Tibial artery (tissue), 4 donors: Measurements from ENCODE around the gene MPND.

Source experiments
- DNase-seq, 2 donors: peaks; one replicate each; pipeline ENCODE4 v3.0.0-alpha.2; 2019
- H3K27ac ChIP-seq, 2 donors: fragments of 200-600 bp; sonication (generic) in 1 of 2; 1 replicate in 1 of 2; 2 replicates in 1 of 2; pipeline ENCODE4 v1.5.1; 2018 to 2019; ENCODE audit warnings: mild to moderate bottlenecking in 1 of 2
- H3K27me3 ChIP-seq, 2 donors: fragments of 200-600 bp; sonication (generic) in 1 of 2; one replicate each; pipeline versions ENCODE4 v1.5.1 to v1.6.0; 2016 to 2019
- H3K36me3 ChIP-seq, 3 donors: fragments of 200-600 bp; sonication (generic) in 2 of 3; one replicate each; pipeline ENCODE4 v1.5.1; 2016 to 2019; ENCODE audit warnings: mild to moderate bottlenecking in 2 of 3
- H3K4me1 ChIP-seq, 4 donors: fragments of 200-600 bp; sonication (generic) in 2 of 4; 1 replicate in 3 of 4; 2 replicates in 1 of 4; pipeline ENCODE4 v1.5.1; 2016 to 2019
- H3K4me3 ChIP-seq, 2 donors: fragments of 200-600 bp; sonication (generic) in 1 of 2; 1 replicate in 1 of 2; 2 replicates in 1 of 2; pipeline ENCODE4 v1.5.1; 2018 to 2019; ENCODE audit warnings: mild to moderate bottlenecking in 2 of 2
- H3K9me3 ChIP-seq, 3 donors: fragments of 200-600 bp; sonication (generic) in 1 of 3; one replicate each; pipeline ENCODE4 v1.5.1; 2016 to 2019
- intact Hi-C: fragments of 100-400 bp; cut with DNase I; formaldehyde crosslinking; loops from one replicate; pipeline ENCODE4 v1.15.0; 2023; ENCODE audit warnings: low total_unique reads
- TF ChIP-seq, protein P1 (sequence below), 2 experiments: fragments of 200-600 bp in 1 of 2; fragments of 450-650 bp in 1 of 2; IDR thresholded peaks; one replicate each; pipeline ENCODE4 v1.5.1; 2017 to 2019; ENCODE audit warnings: antibody characterized with exemption in 2 of 2, mild to moderate bottlenecking in 1 of 2, moderate library complexity in 1 of 2

The MPND gene

DNA sequence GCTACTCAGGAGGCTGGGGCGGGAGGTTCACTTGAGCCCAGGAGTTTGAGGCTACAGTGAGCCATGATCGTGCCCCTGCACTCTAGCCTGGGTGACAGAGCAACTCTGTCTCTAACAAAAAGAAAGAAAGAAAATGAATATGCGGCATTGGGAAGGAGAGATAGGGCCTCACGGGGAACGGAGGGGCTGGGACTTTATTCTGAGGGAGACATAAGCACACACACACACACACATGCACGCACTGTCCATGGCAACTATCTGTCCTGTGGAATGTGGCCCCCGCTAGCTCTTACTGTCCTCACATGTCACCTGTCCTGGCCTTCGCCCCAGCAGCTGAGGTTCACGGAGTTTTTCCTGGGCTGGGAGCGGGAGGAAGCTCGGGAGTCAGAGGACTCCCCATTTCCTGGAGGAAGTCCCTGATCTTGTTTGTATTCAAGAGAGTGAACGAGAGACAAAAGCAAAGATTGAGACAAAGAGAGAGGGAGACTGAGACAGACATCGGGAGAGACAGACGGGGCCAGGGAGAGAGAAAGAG is 5.4 kb upstream of the MPND start:
- intact Hi-C loops = no loop called here

DNA sequence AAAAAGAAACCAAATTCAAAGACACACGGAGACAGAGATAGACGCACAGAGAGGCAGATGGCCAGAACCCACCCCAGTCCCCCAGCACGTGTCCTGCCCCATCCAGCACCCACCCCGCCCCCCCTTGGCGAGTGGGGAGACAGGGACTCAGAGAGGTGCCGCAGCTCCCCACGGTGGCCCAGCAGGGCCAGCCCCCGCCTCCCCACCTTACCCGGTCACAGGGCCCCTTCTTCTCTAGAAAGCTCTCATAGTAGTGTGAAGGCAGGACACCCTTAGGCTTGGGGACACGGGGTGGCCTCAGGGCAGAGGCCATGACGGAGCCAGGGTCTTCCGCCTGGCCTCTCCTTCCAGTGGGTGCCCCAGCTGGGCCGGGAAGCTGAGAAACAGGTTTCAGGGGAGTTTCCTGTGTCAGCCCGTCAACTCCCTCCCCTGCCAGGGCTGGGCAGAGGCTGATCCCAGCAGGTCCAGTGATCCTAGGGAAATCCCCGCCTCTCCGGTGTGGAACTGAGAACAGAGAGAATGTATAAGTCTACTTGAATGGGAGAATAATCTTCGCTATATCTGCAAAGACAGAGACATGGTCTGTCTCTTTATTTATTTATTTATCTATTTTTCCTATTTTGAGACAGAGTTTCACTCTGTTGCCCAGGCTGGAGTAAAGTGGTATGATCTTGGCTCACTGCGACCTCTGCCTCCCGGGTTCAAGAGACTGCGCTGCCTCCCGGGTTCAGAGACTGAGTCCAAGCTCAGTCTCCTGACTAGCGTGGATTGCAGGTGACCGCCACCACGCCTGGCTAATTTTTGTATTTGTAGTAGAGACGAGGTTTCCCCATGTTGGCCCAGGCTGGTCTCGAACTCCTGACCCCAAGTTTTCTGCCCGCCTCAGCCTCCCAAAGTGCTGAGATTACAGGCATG is 4.7 kb upstream of the MPND start, which contains the start of gene STAP2:
Gene STAP2 (minus strand): TSS at position 387 of the 915 bp plus-strand sequence. CDS start 74 bp downstream, at position 313.
- TF ChIP-seq, protein P1, sequence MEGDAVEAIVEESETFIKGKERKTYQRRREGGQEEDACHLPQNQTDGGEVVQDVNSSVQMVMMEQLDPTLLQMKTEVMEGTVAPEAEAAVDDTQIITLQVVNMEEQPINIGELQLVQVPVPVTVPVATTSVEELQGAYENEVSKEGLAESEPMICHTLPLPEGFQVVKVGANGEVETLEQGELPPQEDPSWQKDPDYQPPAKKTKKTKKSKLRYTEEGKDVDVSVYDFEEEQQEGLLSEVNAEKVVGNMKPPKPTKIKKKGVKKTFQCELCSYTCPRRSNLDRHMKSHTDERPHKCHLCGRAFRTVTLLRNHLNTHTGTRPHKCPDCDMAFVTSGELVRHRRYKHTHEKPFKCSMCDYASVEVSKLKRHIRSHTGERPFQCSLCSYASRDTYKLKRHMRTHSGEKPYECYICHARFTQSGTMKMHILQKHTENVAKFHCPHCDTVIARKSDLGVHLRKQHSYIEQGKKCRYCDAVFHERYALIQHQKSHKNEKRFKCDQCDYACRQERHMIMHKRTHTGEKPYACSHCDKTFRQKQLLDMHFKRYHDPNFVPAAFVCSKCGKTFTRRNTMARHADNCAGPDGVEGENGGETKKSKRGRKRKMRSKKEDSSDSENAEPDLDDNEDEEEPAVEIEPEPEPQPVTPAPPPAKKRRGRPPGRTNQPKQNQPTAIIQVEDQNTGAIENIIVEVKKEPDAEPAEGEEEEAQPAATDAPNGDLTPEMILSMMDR (IDR thresholded peaks at IDR 0.05) = no peak
- intact Hi-C loops = no loop called here
- Histone ChIP-seq H3K36me3 (no peaks in the 10 kb centered on the region), H3K4me1 (peaks cover 0 to 15% (median 7%) of the 10 kb centered on the region in 4 donors), H3K27ac (no peak within 1 kb of the TSS), H3K27me3 (peaks cover 0 to 4% of the 10 kb centered on the region in 2 donors), H3K9me3 (no peaks in the 10 kb centered on the region), H3K4me3 (peak within 1 kb of the TSS; percentile 29 to 48)
- DNase-seq = no peak

More for the DNA sequence above, 5.4 kb upstream of the MPND start:
- TF ChIP-seq, protein P1 (IDR thresholded peaks at IDR 0.05) = no peak
- Histone ChIP-seq H3K27me3 (peaks cover 0 to 4% of the 10 kb centered on the region in 2 donors), H3K27ac (no peak overlapping the region), H3K9me3 (no peaks in the 10 kb centered on the region), H3K4me1 (peaks cover 0 to 14% (median 7%) of the 10 kb centered on the region in 4 donors), H3K4me3 (peak overlapping the region; percentile 29 to 48), H3K36me3 (no peaks in the 10 kb centered on the region)
- DNase-seq = no peak

DNA sequence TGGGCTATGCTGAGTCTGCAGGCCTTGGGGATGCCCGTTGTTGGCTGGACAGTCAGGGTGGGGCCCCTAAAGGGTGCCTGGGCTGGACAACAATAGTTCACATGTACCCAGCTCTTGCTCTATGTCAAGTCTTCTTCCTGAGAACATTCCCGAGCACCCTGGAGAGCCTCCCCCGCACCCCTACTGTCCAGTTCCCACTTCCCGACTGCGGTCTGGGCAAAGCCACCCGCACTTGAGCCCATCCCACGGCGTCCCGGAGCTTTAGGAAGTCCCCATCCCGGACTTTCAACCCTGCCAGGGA is 1.1 kb upstream of the MPND start:
- TF ChIP-seq, protein P1 (IDR thresholded peaks at IDR 0.05) = no peak

DNA sequence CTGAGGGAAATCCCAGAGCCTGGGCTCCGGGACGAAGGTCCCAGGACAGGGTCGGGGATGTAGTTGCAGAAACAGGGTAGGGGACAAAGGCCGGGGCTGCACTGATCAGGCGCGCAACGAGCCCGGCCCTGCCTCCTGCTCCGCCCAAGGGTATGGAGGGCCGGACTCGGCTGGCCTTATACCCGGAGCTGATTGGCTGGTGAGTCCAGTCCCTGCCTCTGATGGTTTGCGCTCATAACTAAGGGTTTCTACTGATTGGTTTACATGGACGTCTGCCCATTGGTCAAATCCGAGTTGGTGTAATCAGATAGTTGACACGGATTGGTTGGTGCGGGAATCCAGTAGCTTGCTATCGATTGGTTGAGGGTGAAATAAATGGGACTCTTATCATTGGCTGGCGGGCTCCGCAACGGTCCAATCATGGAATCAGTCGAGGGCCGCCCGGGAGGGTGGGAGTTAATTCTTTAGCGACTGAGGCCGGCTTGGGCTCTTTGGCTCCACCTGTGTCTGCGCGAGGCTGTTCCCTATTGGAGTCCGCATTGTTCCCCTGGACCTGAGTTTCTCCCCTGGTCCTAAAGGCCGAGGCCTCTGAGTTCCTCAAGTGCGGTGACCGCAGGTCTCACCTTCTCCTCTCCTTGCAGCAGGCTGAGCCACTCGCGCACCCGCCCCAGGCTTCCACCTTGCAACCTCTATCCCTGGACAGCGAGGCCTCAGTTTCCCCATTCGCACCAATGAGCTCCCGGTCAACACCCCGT is 570 bp upstream of the MPND start:
- peak; percentile 98 to 99 for DNase-seq
- TF ChIP-seq, protein P1 (IDR thresholded peaks at IDR 0.05) = peak in 1 of 2 experiments; percentile 62
- H3K27ac ChIP-seq = peak overlapping the region; percentile 90 to 91
- peaks cover 0 to 22% (median 14%) of the 10 kb centered on the region in 4 donors for H3K4me1 ChIP-seq
- H3K36me3 ChIP-seq = peaks cover 0 to 12% (median 0%) of the 10 kb centered on the region in 3 donors
- peaks cover 0 to 4% of the 10 kb centered on the region in 2 donors for H3K27me3 ChIP-seq
- H3K4me3 ChIP-seq = peak overlapping the region; percentile 70 to 74
- H3K9me3 ChIP-seq = no peaks in the 10 kb centered on the region
- intact Hi-C loops = loop anchor here (5.0 kb wide), 1 partner anchor 60 kb away; the partner anchor contains the start of genes CHAF1A and SH3GL1

More for the DNA sequence above, 1.1 kb upstream of the MPND start:
- peak in 1 of 2 donors; percentile 45 for DNase-seq
- Histone ChIP-seq H3K4me1 (peaks cover 0 to 23% (median 14%) of the 10 kb centered on the region in 4 donors), H3K27ac (peak overlapping the region; percentile 90 to 91), H3K27me3 (peaks cover 0 to 4% of the 10 kb centered on the region in 2 donors), H3K9me3 (no peaks in the 10 kb centered on the region), H3K36me3 (peaks cover 0 to 12% (median 0%) of the 10 kb centered on the region in 3 donors), H3K4me3 (peak overlapping the region; percentile 70 to 74)
- intact Hi-C loops = loop anchor here (5.0 kb wide), 1 partner anchor 60 kb away; the partner anchor contains the start of genes CHAF1A and SH3GL1

DNA sequence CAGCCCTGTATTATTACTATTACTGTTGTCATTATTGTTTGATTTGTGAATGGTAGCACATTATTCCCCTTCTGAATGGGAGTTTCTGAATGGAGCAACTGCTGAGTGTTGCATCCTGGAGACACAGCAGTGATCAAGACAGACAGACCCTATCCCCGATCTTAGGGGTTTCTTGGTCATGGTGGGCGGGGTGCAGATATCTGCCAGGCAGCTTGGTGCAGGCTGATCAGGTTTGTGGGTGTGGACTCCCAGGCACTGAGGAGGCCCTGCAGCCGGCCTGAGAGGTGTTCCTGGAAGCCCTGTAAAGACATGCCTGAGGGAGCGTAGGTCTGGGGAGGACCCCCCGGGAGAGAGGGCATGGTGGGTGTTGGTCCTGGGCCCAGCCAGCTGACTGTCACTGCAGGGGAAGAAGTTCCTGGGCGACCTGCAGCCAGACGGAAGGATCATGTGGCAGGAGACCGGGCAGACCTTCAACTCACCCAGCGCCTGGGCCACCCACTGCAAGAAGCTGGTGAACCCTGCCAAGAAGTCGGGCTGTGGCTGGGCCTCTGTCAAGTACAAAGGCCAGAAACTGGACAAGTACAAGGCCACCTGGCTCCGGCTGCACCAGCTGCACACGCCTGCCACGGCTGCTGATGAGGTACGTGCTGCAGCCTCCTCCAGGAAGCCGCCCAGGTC is 2.1 kb downstream of the MPND start:
- TF ChIP-seq, protein P1 (IDR thresholded peaks at IDR 0.05) = no peak
- Histone ChIP-seq H3K27ac (no peak overlapping the region), H3K4me3 (no peak overlapping the region), H3K36me3 (peaks cover 0 to 34% (median 0%) of the 10 kb centered on the region in 3 donors), H3K27me3 (no peaks in the 10 kb centered on the region), H3K4me1 (peaks cover 0 to 15% (median 12%) of the 10 kb centered on the region in 4 donors), H3K9me3 (no peaks in the 10 kb centered on the region)
- intact Hi-C loops = no loop called here
- DNase-seq = no peak
